ENCODE measurements around the gene LPCAT4. TPM values are rescaled to one million over a fixed set of nuclear protein-coding genes. Genes with fewer than 3 reads are reported as not detected.
"Not testable (repeated sequence)": the region's sequence is repeated elsewhere in the genome, so short reads cannot be mapped to it uniquely, and the experiment has no call there.

LPCAT4 gene
- total and polyA plus RNA-seq, 8 donors = 9.7 to 34.6 (median 17.1) TPM

DNA sequence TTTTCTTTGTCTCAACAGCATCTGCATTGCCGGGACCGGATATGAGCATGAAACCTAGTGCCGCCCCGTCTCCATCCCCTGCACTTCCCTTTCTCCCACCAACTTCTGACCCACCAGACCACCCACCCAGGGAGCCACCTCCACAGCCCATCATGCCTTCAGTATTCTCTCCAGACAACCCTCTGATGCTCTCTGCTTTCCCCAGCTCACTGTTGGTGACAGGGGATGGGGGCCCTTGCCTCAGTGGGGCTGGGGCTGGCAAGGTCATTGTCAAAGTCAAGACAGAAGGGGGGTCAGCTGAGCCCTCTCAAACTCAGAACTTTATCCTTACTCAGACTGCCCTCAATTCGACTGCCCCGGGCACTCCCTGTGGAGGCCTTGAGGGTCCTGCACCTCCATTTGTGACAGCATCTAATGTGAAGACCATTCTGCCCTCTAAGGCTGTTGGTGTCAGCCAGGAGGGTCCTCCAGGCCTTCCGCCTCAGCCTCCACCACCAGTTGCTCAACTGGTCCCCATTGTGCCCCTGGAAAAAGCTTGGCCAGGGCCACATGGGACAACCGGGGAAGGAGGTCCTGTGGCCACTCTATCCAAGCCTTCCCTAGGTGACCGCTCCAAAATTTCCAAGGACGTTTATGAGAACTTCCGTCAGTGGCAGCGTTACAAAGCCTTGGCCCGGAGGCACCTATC is 18.9 kb downstream of the LPCAT4 start:
- H3K27ac ChIP-seq = no peak overlapping the region
- FAIRE-seq (no peak), DNase-seq (no peak), ATAC-seq (no peak)
- no peaks in the 10 kb centered on the region for H3K36me3 ChIP-seq
- H3K4me1 ChIP-seq = no peaks in the 10 kb centered on the region
- TF ChIP-seq, protein P1, sequence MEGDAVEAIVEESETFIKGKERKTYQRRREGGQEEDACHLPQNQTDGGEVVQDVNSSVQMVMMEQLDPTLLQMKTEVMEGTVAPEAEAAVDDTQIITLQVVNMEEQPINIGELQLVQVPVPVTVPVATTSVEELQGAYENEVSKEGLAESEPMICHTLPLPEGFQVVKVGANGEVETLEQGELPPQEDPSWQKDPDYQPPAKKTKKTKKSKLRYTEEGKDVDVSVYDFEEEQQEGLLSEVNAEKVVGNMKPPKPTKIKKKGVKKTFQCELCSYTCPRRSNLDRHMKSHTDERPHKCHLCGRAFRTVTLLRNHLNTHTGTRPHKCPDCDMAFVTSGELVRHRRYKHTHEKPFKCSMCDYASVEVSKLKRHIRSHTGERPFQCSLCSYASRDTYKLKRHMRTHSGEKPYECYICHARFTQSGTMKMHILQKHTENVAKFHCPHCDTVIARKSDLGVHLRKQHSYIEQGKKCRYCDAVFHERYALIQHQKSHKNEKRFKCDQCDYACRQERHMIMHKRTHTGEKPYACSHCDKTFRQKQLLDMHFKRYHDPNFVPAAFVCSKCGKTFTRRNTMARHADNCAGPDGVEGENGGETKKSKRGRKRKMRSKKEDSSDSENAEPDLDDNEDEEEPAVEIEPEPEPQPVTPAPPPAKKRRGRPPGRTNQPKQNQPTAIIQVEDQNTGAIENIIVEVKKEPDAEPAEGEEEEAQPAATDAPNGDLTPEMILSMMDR (IDR thresholded peaks at IDR 0.05) = no peak
- no peak overlapping the region for H3K4me3 ChIP-seq
- 67 to 72% methylated on average over 13 of the region's 13 CpGs for WGBS, 2 donors
- H3K9me3 ChIP-seq = no peaks in the 10 kb centered on the region
- intact Hi-C loops (cut with DNase I) = no loop called here
- H3K27me3 ChIP-seq = no peaks in the 10 kb centered on the region

DNA sequence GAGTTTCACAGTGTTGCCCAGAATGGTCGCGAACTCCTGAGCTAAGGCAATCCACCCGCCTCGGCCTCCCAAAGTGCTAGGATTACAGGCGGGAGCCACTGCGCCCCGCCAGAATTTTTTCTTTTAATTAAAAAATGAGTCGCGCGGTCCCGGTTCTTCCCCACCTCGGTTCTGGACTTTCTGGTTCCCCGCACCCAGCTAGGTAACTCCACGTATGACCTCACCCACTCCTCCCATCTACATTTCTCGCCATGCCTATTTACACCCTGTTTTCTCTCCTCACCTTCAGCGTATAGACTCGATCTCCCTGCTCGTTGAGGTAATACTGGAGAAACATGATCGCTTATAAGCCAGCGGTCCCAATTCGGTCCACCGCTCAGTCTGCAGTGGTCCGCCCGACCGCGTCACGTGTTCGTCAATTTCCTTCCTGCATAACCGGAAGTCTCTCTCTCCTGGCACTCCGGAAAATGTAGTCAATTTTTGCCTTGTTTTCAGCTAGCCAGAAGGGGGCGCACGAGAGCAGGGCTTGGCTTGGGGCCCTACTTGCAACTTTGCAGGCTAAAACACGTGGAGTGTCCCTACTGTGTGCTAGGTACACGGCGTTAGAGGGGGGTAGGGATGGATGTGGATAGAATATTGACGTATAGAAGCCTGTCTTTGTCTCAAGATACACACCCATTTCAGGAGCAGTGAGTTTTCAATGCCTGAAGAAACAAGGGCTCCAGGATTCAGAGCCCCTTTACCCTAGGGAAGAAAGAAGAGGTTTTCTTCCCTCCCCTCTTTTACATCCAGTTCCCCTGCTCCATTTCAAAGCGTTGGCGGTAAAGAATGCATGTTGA is 24.0 kb downstream of the LPCAT4 start, which contains the start of the genes NOP10 and NUTM1:
TSS of gene NOP10 (minus strand) at position 400 of the 839 bp plus-strand sequence. CDS start at position 337, 63 bp downstream.
TSS of gene NUTM1 (plus strand) at position 579 of the 839 bp plus-strand sequence. CDS start 382 bp downstream, outside the sequence.
- intact Hi-C loops (cut with DNase I) = loop anchor here in 1 of 3 donors (5.0 kb wide), 1 partner anchor 244 kb away; no protein-coding TSS in a partner anchor
- FAIRE-seq = no peak

DNA sequence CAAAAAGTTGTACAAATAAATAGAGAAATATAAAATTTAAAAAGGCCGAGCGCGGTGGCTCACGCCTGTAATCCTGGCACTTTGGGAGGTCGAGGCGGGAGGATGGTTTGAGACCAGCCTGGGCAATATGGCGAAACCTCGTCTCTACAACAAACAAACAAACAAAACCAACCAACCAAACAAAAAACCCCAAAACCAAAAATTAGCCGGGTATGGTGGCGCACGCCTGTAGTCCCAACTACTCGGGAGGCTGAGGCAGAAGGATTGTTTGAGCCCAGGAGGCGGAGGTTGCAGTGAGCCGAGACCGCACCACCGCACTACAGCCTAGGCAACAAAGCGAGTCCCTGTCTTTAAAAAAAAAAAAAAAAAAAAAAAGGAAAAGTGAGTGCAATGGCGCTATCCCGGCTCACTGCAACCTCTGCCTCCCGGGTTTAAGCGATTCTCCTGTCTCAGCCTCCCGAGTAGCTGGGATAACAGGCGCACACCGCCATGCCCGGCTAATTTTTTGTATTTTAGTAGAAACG is 24.7 kb downstream of the LPCAT4 start:
- not testable (repeated sequence) for H3K9me3 ChIP-seq, FAIRE-seq, H3K27me3 ChIP-seq, H3K36me3 ChIP-seq, DNase-seq, H3K4me1 ChIP-seq
- Histone ChIP-seq H3K4me3 (peak overlapping the region; percentile 47 to 85 (median 54)), H3K27ac (peak overlapping the region; percentile 61 to 89 (median 87))
- intact Hi-C loops (cut with DNase I) = loop anchor here in 1 of 3 donors (5.0 kb wide), 1 partner anchor 245 kb away; no protein-coding TSS in a partner anchor
- ATAC-seq = peak in 1 of 4 donors; percentile 5
- 33 to 35% methylated on average over 26 of the region's 26 CpGs for WGBS, 2 donors

More for the DNA sequence above, 24.0 kb downstream of the LPCAT4 start, which contains the start of the genes NOP10 and NUTM1:
- H3K27ac ChIP-seq = peak within 1 kb of the TSS; percentile 61 to 89 (median 87)
- H3K4me3 ChIP-seq = peak within 1 kb of the TSS; percentile 47 to 85 (median 54)
- TF ChIP-seq, protein P1 (IDR thresholded peaks at IDR 0.05) = peak; percentile 84 to 93 (median 91)
- no peaks in the 10 kb centered on the region for H3K36me3 ChIP-seq
- ATAC-seq (peak; percentile 96 to 98 (median 98)), DNase-seq (peak; percentile 84 to 97 (median 89))
- peaks cover 0 to 9% (median 0%) of the 10 kb centered on the region in 3 donors for H3K4me1 ChIP-seq
- 1% methylated on average over 38 of the region's 38 CpGs for WGBS, 2 donors
- no peaks in the 10 kb centered on the region for H3K9me3 ChIP-seq
- H3K27me3 ChIP-seq = no peaks in the 10 kb centered on the region

DNA sequence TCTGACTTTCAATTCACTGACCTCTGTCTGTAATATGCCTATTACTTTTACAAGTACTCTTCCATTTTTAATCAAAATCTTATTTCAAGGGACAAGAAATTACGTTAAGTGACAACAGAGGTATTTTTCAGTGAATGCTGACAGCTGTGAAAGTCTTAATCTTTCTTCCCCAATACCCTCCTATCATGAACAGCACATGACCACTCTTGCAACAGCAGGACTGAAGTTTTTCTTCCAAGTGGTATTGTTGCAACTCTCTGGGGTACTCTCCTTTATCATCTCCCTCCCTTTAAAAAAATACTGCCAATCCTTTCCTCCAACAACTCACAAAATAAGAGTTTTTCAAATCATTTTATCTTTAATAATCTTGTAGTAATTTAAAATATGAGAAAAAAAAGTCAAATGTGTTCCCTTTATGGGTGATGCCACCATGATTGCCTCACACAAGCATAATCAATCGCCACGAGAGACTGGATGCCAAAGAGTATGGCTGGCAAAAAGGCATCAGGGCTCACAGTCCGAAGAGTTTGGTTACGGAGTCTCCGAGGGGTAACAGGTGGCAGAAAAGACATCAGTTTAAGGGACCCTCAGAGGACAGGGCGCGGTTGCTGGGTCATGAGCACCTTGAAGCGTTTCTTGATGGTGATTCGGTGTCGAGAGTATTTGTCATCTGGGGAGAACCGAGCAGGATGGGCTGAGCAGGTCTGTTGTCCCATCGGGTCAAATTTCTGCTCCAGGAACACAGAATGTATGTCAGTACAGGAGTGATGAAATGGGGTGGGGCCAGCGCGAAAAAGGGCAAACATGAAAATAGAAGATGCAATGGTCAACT is 25.4 kb downstream of the LPCAT4 start:
- H3K9me3 ChIP-seq = no peaks in the 10 kb centered on the region
- peak overlapping the region; percentile 47 to 85 (median 54) for H3K4me3 ChIP-seq
- 95 to 96% methylated on average over 15 of the region's 15 CpGs for WGBS, 2 donors
- ATAC-seq = no peak
- H3K36me3 ChIP-seq = no peaks in the 10 kb centered on the region
- H3K27ac ChIP-seq = peak overlapping the region in 1 of 4 donors; percentile 89
- TF ChIP-seq, protein P1 (IDR thresholded peaks at IDR 0.05) = no peak
- DNase-seq = no peak
- intact Hi-C loops (cut with DNase I) = loop anchor here in 1 of 3 donors (5.0 kb wide), 1 partner anchor 246 kb away; no protein-coding TSS in a partner anchor
- H3K27me3 ChIP-seq = no peaks in the 10 kb centered on the region
- no peak for FAIRE-seq
- H3K4me1 ChIP-seq = peaks cover 0 to 12% (median 0%) of the 10 kb centered on the region in 3 donors
